GM18526 (cell line): ENCODE measurements around the gene C19orf38.

Source experiments
- POLR2A ChIP-seq: IDR thresholded peaks from 3 replicates; pipeline ENCODE4 v1.6.1; 2011; ENCODE audit not compliant: insufficient read length; ENCODE audit errors: extremely low read depth

Gene C19orf38

GRCh38 chr19:10878253-10878652 is 30.0 kb downstream of the C19orf38 start:
- no peak for TF ChIP-seq POLR2A

DNA sequence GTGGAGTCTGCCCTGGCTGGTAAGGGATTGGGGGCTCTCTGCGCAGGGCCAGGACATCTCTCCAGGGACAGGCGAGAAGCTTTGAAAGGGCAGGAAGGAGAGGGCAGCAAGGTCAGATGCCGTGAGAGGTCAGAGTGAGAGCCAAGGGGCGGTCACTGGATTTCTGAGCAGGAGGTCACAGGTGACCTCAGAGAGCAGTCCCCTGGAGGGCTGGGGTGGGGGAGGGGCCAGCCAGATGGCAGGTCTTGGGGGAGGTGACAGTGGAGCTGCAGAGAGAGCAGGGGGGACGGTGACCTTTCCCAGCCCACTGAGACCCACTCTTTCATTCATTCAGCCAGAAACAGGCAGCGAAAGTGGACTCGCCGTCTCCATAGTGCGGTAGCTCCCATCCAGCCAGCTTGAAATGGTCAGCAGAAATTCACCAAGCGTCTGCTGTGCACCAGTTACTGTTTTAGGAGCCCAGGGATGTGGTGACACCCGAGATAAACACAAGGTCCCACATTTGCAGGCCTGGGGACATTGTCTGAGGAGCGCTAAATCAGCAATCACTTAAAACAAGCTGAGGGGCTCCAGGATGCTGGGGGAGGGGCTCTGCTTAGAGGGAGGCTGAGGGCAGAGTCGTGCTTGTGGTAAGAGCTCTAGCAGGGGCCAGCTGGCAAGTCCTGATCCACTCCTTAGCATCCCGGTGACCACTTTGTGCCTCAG is 33.3 kb downstream of the C19orf38 start:
- TF ChIP-seq POLR2A: no peak

- TF ChIP-seq POLR2A: no peak
Observed at GRCh38 chr19:10882108-10882457, 33.9 kb downstream of the C19orf38 start.

- TF ChIP-seq POLR2A: no peak
Observed at GRCh38 chr19:10884274-10884673, 36.1 kb downstream of the C19orf38 start.

DNA sequence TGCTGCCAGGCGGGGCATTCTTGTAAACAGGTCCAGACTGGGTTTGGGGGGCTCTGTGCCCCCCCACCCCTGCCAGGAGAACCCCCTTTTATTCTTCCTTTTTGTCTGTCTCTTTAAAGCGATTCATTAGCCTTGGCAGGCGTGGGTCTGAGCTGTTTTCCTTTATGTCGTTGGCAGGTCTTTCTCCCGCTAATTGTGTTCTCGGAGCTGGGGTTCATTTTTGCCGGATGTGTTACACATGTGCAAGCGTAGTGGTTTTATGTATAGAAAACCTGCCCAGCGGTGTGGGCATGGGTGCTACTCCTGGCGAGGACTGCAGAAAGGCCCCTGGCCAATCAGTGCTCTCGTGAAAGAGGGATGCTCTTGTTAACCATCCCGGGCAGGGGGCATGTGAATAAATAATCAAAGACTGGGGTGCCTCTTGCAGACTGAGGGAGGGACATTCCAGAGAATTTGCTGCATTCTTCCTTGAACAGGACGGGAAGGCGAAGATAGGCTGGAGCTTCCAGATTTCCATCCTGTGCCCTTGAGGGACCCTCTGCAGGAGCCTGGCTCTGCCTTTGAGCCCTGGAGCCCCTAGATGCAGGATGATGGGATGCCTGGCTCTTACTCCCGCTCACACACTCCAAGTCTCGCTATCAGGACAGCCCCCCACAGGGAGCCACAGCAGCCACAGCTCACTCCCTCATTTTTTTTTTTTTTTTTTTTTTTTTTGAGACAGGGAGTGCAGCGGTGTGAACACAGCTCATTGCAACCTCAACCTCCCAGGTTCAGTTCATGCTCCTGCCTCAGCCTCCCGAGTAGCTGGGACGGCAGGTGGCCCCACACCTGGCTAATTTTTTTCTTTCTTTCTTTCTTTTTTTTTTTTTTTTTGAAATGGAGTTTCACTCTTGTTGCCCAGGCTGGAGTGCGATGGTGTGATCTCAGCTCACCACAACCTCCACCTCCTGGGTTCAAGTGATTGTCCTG is 37.3 kb downstream of the C19orf38 start:
- TF ChIP-seq POLR2A: no peak

DNA sequence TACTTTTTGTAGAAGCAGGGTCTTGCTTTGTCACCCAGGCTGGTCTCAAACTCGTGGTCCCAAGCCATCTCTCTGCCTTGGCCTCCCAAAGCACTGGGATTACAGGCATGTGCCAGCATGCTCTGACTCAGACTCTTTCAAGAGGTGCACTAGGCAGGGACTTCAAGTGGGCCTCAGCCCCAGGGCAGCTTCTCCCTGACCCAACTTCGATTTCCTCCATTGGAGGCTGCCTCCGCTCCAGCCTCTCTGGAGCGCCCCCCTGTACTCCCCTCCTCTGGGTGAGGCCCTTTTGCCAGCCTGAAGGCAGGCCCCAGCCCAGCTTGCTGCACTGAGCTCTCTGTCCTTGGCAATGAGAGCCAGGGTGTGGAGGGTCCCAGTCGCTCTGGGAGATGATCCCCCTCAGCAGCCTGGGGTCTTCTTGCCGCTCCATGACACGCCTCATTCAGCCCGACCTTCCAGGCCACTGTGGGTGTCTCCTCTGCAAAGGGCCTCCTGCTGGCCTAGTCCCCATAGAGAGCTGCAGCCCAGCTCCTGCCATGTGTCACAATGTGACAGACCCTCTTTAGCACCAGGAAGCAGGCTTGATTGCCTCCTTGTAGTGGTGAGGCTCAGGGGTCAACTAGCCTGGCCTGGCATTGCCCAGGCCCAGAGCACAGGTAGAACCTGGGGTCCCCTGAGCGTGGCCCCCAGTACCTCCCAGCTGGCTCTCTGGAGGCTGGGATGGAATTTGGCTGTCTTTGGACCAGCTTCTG is 39.6 kb downstream of the C19orf38 start:
- TF ChIP-seq POLR2A: no peak

DNA sequence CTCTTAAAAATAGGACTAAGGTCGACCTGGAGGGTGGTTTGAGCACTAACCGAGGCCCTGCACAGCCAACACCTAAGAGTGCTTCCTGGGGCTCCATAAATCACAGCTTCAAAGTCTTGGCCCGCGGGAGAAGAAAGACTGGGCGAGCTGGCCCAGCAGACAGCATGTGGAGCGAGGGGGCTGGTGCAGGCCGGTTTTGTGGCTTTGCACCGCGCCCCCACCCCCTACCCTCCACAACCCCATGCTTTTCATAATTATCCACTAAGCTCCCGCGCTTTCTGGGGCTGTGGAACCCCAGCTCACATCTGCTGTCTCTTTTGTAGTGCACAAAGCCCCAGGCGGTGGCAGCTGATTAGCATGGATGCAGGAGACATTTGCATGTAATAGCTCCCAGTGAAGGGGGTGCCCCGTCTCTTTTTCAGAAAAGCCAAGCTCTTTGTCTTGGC is 40.2 kb downstream of the C19orf38 start:
- no peak for TF ChIP-seq POLR2A

- TF ChIP-seq POLR2A: no peak
Observed at GRCh38 chr19:10889880-10890279, 41.7 kb downstream of the C19orf38 start.

DNA sequence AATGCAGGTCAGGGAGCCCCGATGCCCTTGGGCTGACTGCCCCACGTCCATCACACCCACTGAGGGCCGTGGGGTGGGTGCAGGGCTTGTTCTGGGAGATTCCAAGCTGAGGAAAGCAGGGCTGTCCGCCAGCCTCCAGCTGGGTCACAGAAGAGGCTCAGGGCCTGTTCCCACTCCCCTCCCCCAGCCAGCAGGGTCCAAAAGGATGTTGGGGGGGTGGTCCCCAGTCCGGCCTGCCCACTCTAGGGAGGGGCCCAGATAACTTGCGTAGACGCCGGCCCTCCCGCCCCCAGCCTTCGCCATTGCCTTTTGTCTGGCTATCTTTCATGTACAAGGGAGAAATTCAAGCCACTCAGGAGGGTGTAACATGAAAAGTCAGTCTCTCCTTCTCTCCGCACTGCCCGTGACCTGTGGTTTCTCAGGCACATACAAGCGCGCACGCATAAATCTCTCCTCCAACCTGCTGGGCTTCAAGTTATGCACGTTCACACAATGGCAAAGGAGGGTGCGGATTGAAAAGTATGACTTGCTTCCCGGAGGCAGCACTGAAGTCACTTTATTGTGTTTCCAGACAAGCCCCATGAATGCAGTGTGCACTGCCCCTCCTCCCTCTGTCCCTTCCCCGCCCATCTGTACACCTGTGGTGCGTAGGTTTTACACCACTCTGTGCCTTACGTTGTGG is 43.3 kb downstream of the C19orf38 start:
- no peak for TF ChIP-seq POLR2A

DNA sequence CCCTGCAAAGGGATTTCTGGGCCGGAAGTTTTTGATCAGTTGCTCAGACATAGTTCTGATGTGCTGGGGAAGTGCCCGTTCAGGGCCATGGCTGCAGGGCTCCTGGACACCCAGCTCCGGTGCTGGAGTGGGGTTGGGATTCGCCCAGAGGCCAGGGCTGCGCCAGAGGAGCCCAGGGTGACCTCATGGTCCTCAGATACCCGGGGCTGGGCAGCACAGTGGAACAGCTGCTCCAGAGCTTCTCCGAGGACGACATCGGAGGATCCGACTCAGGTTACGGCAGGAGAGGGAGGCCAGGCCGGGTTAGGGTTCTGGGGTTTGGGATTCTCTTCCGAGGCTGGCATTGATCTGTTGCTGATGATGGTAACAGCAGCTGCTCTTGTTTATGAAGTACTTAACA is 44.0 kb downstream of the C19orf38 start:
- TF ChIP-seq POLR2A: no peak

DNA sequence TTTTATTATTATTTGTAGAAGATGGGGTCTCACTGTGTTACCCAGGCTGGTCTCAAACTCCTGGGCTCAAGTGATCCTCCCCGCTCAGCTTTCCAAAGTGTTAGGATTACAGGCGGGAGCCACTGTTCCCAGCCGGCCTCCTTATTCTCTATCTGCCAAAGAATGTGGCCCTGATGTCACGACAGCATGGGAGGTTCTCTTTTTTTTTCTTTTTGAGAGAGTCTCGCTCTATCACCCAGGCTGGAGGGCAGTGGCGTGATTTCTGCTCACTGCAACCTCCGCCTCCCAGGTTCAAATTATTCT is 46.6 kb downstream of the C19orf38 start:
- no peak for TF ChIP-seq POLR2A

GRCh38 chr19:10895363-10895762 is 47.1 kb downstream of the C19orf38 start:
- no peak for TF ChIP-seq POLR2A

GRCh38 chr19:10895920-10896319 is 47.7 kb downstream of the C19orf38 start:
- no peak for TF ChIP-seq POLR2A

- TF ChIP-seq POLR2A: no peak
Observed at GRCh38 chr19:10896851-10897526, 48.8 kb downstream of the C19orf38 start.

DNA sequence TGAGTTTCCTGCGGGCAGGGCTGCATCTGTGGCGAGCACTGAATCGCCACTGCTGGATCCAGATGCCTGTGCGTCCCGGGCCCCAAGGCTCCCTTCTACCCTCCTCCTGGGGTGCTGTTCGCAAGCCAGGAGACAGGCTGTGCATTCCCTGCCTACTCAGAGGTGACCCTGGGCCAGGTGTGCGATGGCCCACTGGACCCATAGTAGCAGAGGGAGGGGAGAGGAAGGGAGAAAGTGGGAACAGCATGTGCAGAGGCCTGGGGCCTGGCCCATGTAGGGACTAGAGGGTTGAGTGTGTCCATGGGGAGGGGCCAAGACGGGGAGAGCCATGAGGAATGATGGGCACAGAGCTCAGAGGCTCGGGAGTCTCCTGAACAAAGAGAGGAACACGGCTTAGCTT is 50.4 kb downstream of the C19orf38 start:
- no peak for TF ChIP-seq POLR2A
